Erythroblast (primary cell): ENCODE results near the gene FAM107B.

Source experiments
- GATA1 ChIP-seq: IDR thresholded peaks from 2 replicates; pipeline ENCODE4 v1.6.1; 2011; ENCODE audit warnings: low read depth, mild to moderate bottlenecking, control low read depth, low read length, moderate library complexity
- POLR2A ChIP-seq: IDR thresholded peaks from 2 replicates; pipeline ENCODE4 v1.6.1; 2011; ENCODE audit warnings: mild to moderate bottlenecking, low read length

DNA sequence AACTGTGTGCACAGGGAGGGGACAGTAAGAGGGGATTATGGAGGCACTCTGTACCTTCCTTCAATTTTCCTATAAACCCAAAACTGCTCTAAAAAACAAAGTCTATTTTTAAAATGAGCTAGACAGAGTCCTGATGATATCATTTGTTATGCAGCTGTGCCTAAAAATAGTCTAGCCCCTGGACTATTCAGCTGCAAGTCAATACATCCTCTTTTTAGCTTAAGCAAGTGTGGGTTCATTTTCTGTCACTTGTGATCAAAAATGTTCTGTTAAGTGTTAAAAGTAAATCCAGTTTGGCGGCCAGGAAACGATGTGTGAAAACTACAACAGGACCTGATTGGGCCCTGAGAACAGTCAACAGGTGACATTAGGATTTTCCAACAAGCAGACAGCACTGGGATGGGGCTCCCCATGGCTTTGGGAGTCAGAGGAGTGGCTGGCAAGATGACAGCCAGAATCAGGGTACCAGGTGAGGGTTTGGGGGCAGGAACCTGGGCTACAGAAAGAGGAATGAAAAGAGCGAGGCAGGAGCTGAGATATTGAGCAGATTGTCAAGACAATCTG lies 33.9 kb downstream of the FAM107B start:
- TF ChIP-seq POLR2A (no peak), GATA1 (no peak)
